HFF-Myc (cell line): ENCODE measurements around the gene RDH14.

ENCODE experiments used
- DNase-seq: peaks from one replicate; pipeline ENCODE4 v3.0.0-alpha.2; 2011; ENCODE audit warnings: low read depth; ENCODE audit errors: extremely low read depth
- H3K4me3 ChIP-seq: replicated peaks from 2 replicates; pipeline ENCODE4 v1.5.1; 2011; ENCODE audit warnings: low read depth, mild to moderate bottlenecking, control low read depth, low read length
- TF ChIP-seq, protein P1 (sequence below): IDR thresholded peaks from 2 replicates; pipeline ENCODE4 v1.5.1; 2012; ENCODE audit warnings: mild to moderate bottlenecking, low read depth, low read length, control low read depth; ENCODE audit errors: missing control alignments

RDH14 gene

DNA sequence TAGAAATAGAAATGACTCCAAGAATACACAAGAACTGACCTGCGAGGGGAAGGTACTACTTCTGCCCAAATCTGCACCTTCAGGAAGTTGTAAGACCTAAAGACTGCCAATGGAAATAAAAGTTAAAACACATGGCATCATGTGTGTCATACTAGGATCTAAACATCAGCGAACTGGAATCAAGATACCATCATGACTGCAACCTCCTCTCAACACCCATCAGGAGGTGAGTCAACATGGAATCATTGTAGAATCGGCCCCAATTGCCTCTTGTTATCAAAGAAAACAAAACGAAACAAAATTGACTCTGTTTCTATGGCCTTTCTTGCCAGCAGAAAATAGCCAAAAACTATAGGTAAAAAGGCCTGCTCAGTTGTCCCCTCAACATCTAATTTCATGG, 15.1 kb downstream of the RDH14 start:
- no peak overlapping the region for H3K4me3 ChIP-seq
- no peak for DNase-seq
- TF ChIP-seq, protein P1, sequence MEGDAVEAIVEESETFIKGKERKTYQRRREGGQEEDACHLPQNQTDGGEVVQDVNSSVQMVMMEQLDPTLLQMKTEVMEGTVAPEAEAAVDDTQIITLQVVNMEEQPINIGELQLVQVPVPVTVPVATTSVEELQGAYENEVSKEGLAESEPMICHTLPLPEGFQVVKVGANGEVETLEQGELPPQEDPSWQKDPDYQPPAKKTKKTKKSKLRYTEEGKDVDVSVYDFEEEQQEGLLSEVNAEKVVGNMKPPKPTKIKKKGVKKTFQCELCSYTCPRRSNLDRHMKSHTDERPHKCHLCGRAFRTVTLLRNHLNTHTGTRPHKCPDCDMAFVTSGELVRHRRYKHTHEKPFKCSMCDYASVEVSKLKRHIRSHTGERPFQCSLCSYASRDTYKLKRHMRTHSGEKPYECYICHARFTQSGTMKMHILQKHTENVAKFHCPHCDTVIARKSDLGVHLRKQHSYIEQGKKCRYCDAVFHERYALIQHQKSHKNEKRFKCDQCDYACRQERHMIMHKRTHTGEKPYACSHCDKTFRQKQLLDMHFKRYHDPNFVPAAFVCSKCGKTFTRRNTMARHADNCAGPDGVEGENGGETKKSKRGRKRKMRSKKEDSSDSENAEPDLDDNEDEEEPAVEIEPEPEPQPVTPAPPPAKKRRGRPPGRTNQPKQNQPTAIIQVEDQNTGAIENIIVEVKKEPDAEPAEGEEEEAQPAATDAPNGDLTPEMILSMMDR = no peak

DNA sequence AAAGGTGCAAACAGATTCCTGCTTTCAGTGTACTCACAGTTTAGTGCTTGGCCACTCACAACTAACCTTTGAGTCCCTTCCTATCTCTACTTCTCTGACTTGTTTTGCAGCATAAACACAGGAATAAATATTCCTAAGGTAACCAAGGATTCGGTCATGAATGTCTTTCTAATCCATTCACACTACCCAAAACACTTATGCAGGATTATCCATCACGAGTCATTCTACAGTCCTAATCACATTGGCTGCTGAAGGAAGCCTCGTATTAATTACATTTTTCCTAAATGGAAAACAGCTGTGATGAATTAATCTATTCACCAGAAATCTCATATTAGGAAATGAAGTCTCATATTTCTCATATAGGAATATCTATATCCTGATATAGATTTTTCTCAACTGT, 16.3 kb downstream of the RDH14 start:
- TF ChIP-seq, protein P1 = no peak
- no peak overlapping the region for H3K4me3 ChIP-seq
- no peak for DNase-seq

DNA sequence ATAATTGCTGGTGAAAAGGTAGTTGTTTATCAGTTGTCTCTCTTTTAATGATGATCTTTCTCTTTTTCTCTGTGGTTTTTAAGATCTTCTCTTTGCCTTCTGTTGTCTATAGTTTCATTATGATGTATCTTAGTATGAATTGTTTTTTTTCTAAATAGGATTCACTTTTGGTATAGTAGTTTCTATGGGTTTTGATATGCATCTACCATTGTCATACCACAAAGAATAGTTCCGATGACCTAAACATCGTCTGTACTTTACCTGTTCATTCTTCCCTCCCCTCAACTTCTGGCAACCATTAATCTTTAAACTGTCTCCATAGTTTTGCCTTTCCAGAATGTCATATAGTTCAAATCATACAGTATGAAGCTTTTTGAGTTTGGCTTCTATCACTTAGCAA, 19.6 kb downstream of the RDH14 start:
- TF ChIP-seq, protein P1 = no peak
- DNase-seq = no peak
- H3K4me3 ChIP-seq = no peak overlapping the region

DNA sequence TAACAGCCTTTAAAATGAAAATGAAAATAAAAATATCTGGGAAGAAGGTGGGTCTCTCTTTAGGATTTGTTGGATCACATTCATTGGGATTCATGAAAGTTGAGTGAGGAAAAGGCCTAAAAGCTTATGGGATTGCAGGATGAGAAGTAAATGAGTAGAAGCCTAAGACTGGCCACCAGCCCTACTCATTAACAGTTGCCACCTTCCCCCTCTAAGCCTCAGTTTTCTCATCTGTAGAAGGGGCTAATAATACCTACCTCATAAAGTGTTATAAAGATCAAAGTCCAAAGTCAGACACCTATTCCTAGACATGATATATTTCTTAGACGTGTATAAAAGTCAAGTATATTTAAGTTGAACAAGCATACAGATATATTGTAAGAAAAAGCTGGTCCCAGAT, 23.8 kb downstream of the RDH14 start:
- TF ChIP-seq, protein P1 = no peak
- DNase-seq = no peak

DNA sequence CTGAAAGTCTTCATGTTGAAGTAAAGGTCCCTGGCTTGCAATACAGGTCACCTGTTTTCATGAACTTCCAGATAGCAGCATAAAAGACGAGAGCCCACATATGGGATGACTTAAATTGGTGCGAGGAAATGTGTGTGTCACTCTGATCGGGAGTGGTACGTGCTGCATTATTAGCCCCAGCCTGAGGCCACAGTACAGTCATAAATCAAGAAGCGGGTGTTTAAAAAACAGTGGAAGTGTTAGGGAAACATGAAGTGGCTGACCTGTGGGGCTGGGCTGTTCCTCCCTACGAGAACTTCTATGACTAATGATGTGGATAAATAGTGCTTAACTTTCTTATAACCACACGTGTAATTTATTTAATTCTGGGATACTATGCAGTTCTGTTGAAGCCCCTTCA, 24.4 kb downstream of the RDH14 start:
- TF ChIP-seq, protein P1 = no peak
- DNase-seq = no peak
- H3K4me3 ChIP-seq = no peak overlapping the region

More for the DNA sequence above, 23.8 kb downstream of the RDH14 start:
- H3K4me3 ChIP-seq = no peak overlapping the region

DNA sequence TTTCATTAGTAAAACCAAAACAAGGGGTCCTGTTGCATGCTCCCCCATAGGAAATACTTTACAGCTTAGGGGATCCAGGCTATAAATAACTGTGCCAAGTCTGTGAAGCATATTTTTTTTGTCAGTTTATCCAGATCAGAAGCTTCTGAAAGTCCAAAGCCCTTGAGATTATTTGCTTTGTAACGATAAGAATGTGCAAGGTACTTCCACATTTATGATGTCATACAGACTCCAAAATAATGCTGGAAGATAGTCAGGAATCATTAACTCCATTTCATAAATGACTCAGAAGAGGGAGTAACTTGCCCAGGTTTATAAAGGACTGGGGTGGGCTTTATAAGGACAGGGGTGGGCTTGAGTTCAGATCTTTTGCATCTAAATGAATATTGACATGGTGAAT, 29.3 kb downstream of the RDH14 start:
- no peak overlapping the region for H3K4me3 ChIP-seq
- TF ChIP-seq, protein P1 = no peak
- DNase-seq = no peak

DNA sequence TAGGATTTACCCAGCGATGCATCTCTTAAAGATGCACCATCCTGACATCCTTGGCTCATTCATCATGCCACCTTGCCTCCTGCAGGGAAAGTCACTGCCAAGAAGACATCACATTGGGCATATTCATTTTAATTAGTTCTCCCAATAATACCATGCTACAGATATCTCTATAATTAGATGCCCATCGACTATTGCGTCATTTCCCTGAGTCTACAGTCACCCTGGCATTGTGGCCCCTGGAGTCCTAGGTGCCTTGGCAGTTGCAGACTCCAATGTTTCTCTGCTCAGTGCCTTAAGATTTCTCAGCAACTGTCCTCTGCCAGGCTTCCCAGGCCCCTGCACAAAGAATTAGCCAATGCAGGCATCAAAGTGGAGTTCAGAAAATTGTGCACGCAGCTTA, 32.6 kb downstream of the RDH14 start:
- no peak for DNase-seq
- no peak overlapping the region for H3K4me3 ChIP-seq
- TF ChIP-seq, protein P1 = no peak
